HFF-Myc (cell line): ENCODE measurements around the gene RBM43.

Source experiments
- DNase-seq: peaks from one replicate; pipeline ENCODE4 v3.0.0-alpha.2; 2011; ENCODE audit warnings: low read depth; ENCODE audit errors: extremely low read depth
- H3K4me3 ChIP-seq: replicated peaks from 2 replicates; pipeline ENCODE4 v1.5.1; 2011; ENCODE audit warnings: low read depth, mild to moderate bottlenecking, control low read depth, low read length
- CTCF ChIP-seq: IDR thresholded peaks from 2 replicates; pipeline ENCODE4 v1.5.1; 2012; ENCODE audit warnings: mild to moderate bottlenecking, low read depth, low read length, control low read depth; ENCODE audit errors: missing control alignments

Gene RBM43

GRCh38 chr2:151268085-151268484 is 6.4 kb upstream of the RBM43 start:
- TF ChIP-seq CTCF = no peak
- DNase-seq = no peak

GRCh38 chr2:151267537-151267936 is 5.9 kb upstream of the RBM43 start:
- DNase-seq = no peak
- no peak for TF ChIP-seq CTCF
- H3K4me3 ChIP-seq = no peak overlapping the region

More at GRCh38 chr2:151268085-151268484, 6.4 kb upstream of the RBM43 start:
- H3K4me3 ChIP-seq = no peak overlapping the region

GRCh38 chr2:151265991-151266390 is 4.3 kb upstream of the RBM43 start:
- no peak for TF ChIP-seq CTCF
- no peak overlapping the region for H3K4me3 ChIP-seq
- DNase-seq = no peak

- no peak overlapping the region for H3K4me3 ChIP-seq
- no peak for TF ChIP-seq CTCF
- DNase-seq = no peak
These were observed 2.6 kb upstream of the RBM43 start for GRCh38 chr2:151264157-151264825.

GRCh38 chr2:151262629-151263028 is 966 bp upstream of the RBM43 start:
- no peak for DNase-seq
- no peak for TF ChIP-seq CTCF
- no peak overlapping the region for H3K4me3 ChIP-seq

- no peak for DNase-seq
These were observed 271 bp upstream of the RBM43 start for GRCh38 chr2:151261977-151262291.

More at GRCh38 chr2:151261977-151262291, 271 bp upstream of the RBM43 start:
- TF ChIP-seq CTCF = no peak
- H3K4me3 ChIP-seq = peak overlapping the region; percentile 60
